Keratinocyte (primary cell): ENCODE data around the gene MAP3K3. TPM values are rescaled to one million over a fixed set of nuclear protein-coding genes. Genes with fewer than 3 reads are reported as not detected.

Source experiments
- DNase-seq: peaks from one replicate; pipeline ENCODE4 v3.0.0-alpha.2; 2011; ENCODE audit warnings: low read depth, missing footprints, low spot score
- FAIRE-seq: peaks from 2 replicates; lab custom pipeline; 2011; peaks lifted over from hg19 to GRCh38; lab: Jason Lieb, UNC
- H2AFZ ChIP-seq: 2 replicates; pipeline ENCODE4 v1.6.0; 2012; ENCODE audit warnings: low read length, control low read depth, inconsistent platforms; ENCODE audit not compliant: control insufficient read depth
- H3K27ac ChIP-seq: 2 replicates; pipeline ENCODE4 v1.5.1; 2011; ENCODE audit warnings: low read length; ENCODE audit not compliant: control insufficient read depth, insufficient read depth
- H3K27me3 ChIP-seq: 3 replicates; pipeline ENCODE4 v1.6.0; 2011; ENCODE audit warnings: low read length; ENCODE audit not compliant: control insufficient read depth, insufficient read depth; ENCODE audit errors: extremely low read depth
- H3K36me3 ChIP-seq, 2 experiments: 2 replicates in 1 of 2; 3 replicates in 1 of 2; pipeline ENCODE4 v1.5.1; 2011; ENCODE audit warnings: low read length in 2 of 2, mild to moderate bottlenecking in 1 of 2; ENCODE audit not compliant: control insufficient read depth in 2 of 2, insufficient read depth in 2 of 2; ENCODE audit errors: extremely low read depth in 1 of 2
- H3K4me1 ChIP-seq: 3 replicates; pipeline ENCODE4 v1.5.1; 2011; ENCODE audit warnings: low read length; ENCODE audit not compliant: control insufficient read depth, insufficient read depth; ENCODE audit errors: extremely low read depth
- H3K4me2 ChIP-seq: 3 replicates; pipeline ENCODE4 v1.6.0; 2011; ENCODE audit warnings: low read depth, low read length; ENCODE audit not compliant: control insufficient read depth, insufficient read depth; ENCODE audit errors: extremely low read depth
- H3K4me3 ChIP-seq, 3 experiments: fragments of 200-600 bp in 1 of 3; sonication (generic) in 1 of 3; 2 replicates in 2 of 3; 3 replicates in 1 of 3; pipeline ENCODE4 v1.5.1; 2011 to 2016; ENCODE audit warnings: low read length in 3 of 3, mild to moderate bottlenecking in 3 of 3, control low read depth in 2 of 3, inconsistent platforms in 1 of 3, low read depth in 1 of 3, mixed read lengths in 1 of 3, mixed run types in 1 of 3, moderate library complexity in 1 of 3; ENCODE audit not compliant: control insufficient read depth in 2 of 3, insufficient read depth in 2 of 3; ENCODE audit errors: extremely low read depth in 1 of 3
- H3K79me2 ChIP-seq: 2 replicates; pipeline ENCODE4 v1.6.0; 2012; ENCODE audit warnings: low read length; ENCODE audit not compliant: control insufficient read depth, insufficient read depth
- H3K9ac ChIP-seq: 3 replicates; pipeline ENCODE4 v1.6.0; 2011; ENCODE audit warnings: low read length; ENCODE audit not compliant: control insufficient read depth, insufficient read depth; ENCODE audit errors: extremely low read depth
- H3K9me1 ChIP-seq: 3 replicates; pipeline ENCODE4 v1.6.0; 2011; ENCODE audit warnings: low read length; ENCODE audit not compliant: control insufficient read depth, insufficient read depth; ENCODE audit errors: extremely low read depth
- H3K9me3 ChIP-seq: 2 replicates; pipeline ENCODE4 v1.5.1; 2012; ENCODE audit warnings: low read depth, low read length; ENCODE audit not compliant: control insufficient read depth
- H4K20me1 ChIP-seq: 3 replicates; pipeline ENCODE4 v1.6.0; 2011; ENCODE audit warnings: low read length; ENCODE audit not compliant: control insufficient read depth, insufficient read depth; ENCODE audit errors: extremely low read depth
- CTCF ChIP-seq, 3 experiments: IDR thresholded peaks in 1 of 3; conservative IDR thresholded peaks in 1 of 3; optimal IDR thresholded peaks in 1 of 3; 2 replicates in 2 of 3; 3 replicates in 1 of 3; pipeline versions ENCODE3 to v1.5.1; 2011; ENCODE audit warnings: low read length in 3 of 3, mild to moderate bottlenecking in 3 of 3, moderate library complexity in 2 of 3, control low read depth in 1 of 3, inconsistent platforms in 1 of 3; ENCODE audit not compliant: insufficient read depth in 2 of 3; ENCODE audit errors: extremely low read depth in 1 of 3
- EZH2 ChIP-seq: IDR thresholded peaks from one replicate; pipeline ENCODE4 v1.6.1; 2012; ENCODE audit warnings: inconsistent platforms, mild to moderate bottlenecking, low read length, moderate library complexity
- dilution Hi-C: fragments of 300-500 bp; cut with MboI; formaldehyde crosslinking; loops from one replicate; pipeline ENCODE4 v1.7.0; 2020; ENCODE audit warnings: low sequenced_read_pairs; ENCODE audit not compliant: extremely low pct_ligation_motif_present
- polyA plus RNA-seq, 5 experiments: library from polyadenylated mRNA; depleted of rRNA in 3 of 5; stranded (reverse) in 3 of 5; stranded (forward) in 1 of 5; unstranded in 1 of 5; fragments of >200 nt; gene quantifications; 1 replicate in 1 of 5; 2 replicates in 3 of 5; 3 replicates in 1 of 5; pipeline versions ENCODE4 v1.2.1 to v1.2.3, GENCODE V29; 2011 to 2012; ENCODE audit warnings: missing spikeins in 2 of 5, low read depth in 1 of 5, low replicate concordance in 1 of 5

Gene MAP3K3
- polyA plus RNA-seq, 1 donor (not counting 4 experiments of a cell fraction or from before 2014, with no cell fraction given): 9.8 TPM

- no peaks in the 10 kb centered on the region for H3K9me1 ChIP-seq
- no peaks in the 10 kb centered on the region for H3K27me3 ChIP-seq
- H3K9me3 ChIP-seq: no peaks in the 10 kb centered on the region
- DNase-seq (no peak), FAIRE-seq (no peak)
- H4K20me1 ChIP-seq: no peaks in the 10 kb centered on the region
- H3K4me2 ChIP-seq: no peak overlapping the region
- no peak overlapping the region for H3K27ac ChIP-seq
- TF ChIP-seq CTCF (optimal IDR thresholded peaks at IDR 0.05 in 1 of 3, IDR thresholded peaks at IDR 0.05 in 1 of 3, conservative IDR thresholded peaks at IDR 0.05 in 1 of 3; ENCODE audit: extremely low read depth in 1 of 3, insufficient read depth in 2 of 3, low read length in 3 of 3): no peak
- TF ChIP-seq EZH2: no peak
- dilution Hi-C loops: no loop called here
- peaks cover 5% of the 10 kb centered on the region for H3K4me1 ChIP-seq
- H3K79me2 ChIP-seq: no peaks in the 10 kb centered on the region
- H2AFZ ChIP-seq: no peak overlapping the region
- H3K4me3 ChIP-seq: no peak overlapping the region
- H3K36me3 ChIP-seq: peaks cover 0 to 1% of the 10 kb centered on the region in 2 experiments
- no peak overlapping the region for H3K9ac ChIP-seq
Observed at GRCh38 chr17:63652106-63652505, 29.9 kb downstream of the MAP3K3 start.

- Histone ChIP-seq H3K79me2 (no peaks in the 10 kb centered on the region), H3K9me3 (no peaks in the 10 kb centered on the region), H2AFZ (no peak overlapping the region), H3K27me3 (no peaks in the 10 kb centered on the region), H3K4me2 (no peak overlapping the region), H3K27ac (no peak overlapping the region), H3K4me3 (no peak overlapping the region), H3K9ac (no peak overlapping the region), H3K9me1 (no peaks in the 10 kb centered on the region), H3K36me3 (peaks cover 3 to 5% of the 10 kb centered on the region in 2 experiments), H4K20me1 (no peaks in the 10 kb centered on the region), H3K4me1 (no peaks in the 10 kb centered on the region)
- DNase-seq (no peak), FAIRE-seq (no peak)
- dilution Hi-C loops: no loop called here
- TF ChIP-seq CTCF (optimal IDR thresholded peaks at IDR 0.05 in 1 of 3, IDR thresholded peaks at IDR 0.05 in 1 of 3, conservative IDR thresholded peaks at IDR 0.05 in 1 of 3; ENCODE audit: extremely low read depth in 1 of 3, insufficient read depth in 2 of 3, low read length in 3 of 3) (no peak), EZH2 (no peak)
Observed at GRCh38 chr17:63653050-63653449, 30.8 kb downstream of the MAP3K3 start.
